Epithelial cell of umbilical artery (primary cell): Measurements from ENCODE around the gene YAE1. TPM values are rescaled to one million over a fixed set of nuclear protein-coding genes. Genes with fewer than 3 reads are reported as not detected.

ENCODE experiments used
- total RNA-seq: library from RNA; depleted of rRNA; stranded (reverse); fragments of >200 nt; gene quantifications from 2 replicates; pipeline ENCODE4 v1.2.3, GENCODE V29; 2014

YAE1 gene
- 41.9 and 48.5 TPM in 2 replicates for total RNA-seq

GRCh38 chr7:39566023-39566921 lies at the start of gene YAE1:
YAE1 (plus strand) TSS chr7:39566404; CDS start chr7:39566419, 15 bp downstream.

Other genes with a start within 250 kb of the YAE1 start
- gene RALA, start 57.2 kb downstream of the YAE1 start, total RNA-seq: 96.5 and 113 TPM in 2 replicates